Measurements from ENCODE around the gene WNT2B.

The WNT2B gene

DNA sequence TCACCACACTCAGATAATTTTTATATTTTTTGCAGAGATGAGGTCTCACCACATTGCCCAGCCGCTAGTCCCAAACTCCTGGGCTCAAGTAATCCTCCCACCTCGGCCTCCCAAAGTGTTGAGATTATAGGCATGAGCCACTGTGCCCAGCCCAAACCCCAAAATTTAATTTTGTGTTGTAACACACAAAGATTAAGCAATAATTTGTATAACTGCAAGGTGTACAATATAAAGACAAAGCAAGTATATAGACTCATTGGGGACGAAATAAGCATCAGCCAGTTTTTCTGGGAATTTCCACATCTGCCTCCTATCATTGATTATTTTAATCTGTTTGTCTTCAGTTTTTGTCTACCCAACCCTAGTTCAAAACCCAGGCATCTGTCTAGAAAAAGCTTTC lies 67.5 kb downstream of the WNT2B start:
- no peak for TF ChIP-seq MYC (IDR thresholded peaks at IDR 0.05; ENCODE audit: low read depth, low read length)
- TF ChIP-seq, protein P1, sequence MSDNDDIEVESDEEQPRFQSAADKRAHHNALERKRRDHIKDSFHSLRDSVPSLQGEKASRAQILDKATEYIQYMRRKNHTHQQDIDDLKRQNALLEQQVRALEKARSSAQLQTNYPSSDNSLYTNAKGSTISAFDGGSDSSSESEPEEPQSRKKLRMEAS (IDR thresholded peaks at IDR 0.05; ENCODE audit: low read depth, low read length), result no peak
- no peak for TF ChIP-seq POLR2A (IDR thresholded peaks at IDR 0.05; ENCODE audit: extremely low read depth, insufficient read length)
- TF ChIP-seq, protein P2, sequence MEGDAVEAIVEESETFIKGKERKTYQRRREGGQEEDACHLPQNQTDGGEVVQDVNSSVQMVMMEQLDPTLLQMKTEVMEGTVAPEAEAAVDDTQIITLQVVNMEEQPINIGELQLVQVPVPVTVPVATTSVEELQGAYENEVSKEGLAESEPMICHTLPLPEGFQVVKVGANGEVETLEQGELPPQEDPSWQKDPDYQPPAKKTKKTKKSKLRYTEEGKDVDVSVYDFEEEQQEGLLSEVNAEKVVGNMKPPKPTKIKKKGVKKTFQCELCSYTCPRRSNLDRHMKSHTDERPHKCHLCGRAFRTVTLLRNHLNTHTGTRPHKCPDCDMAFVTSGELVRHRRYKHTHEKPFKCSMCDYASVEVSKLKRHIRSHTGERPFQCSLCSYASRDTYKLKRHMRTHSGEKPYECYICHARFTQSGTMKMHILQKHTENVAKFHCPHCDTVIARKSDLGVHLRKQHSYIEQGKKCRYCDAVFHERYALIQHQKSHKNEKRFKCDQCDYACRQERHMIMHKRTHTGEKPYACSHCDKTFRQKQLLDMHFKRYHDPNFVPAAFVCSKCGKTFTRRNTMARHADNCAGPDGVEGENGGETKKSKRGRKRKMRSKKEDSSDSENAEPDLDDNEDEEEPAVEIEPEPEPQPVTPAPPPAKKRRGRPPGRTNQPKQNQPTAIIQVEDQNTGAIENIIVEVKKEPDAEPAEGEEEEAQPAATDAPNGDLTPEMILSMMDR (IDR thresholded peaks at IDR 0.05; ENCODE audit: low read depth, low read length), result no peak
- no peak overlapping the region for H3K4me3 ChIP-seq (ENCODE audit: low read depth, low read length)
- no peak for DNase-seq (ENCODE audit: low read depth)
